HG03354 (cell line): Measurements from ENCODE around the gene CIRBP.
A peak's percentile ranks its signal among the peaks of the same experiment; 100 is the strongest.

ENCODE experiments used
- ATAC-seq: cut with Tn5 transposase; IDR thresholded peaks from one replicate; pipeline ENCODE4 v1.9.1; 2021; ENCODE audit warnings: mild to moderate bottlenecking; ENCODE audit not compliant: unreplicated experiment, poor library complexity, severe bottlenecking

The CIRBP gene

GRCh38 chr19:1275260-1275975 is 6.3 kb downstream of the CIRBP start, which contains the start of gene FAM174C:
Gene FAM174C, plus strand, starts transcription at chr19:1275530. Its CDS starts 20 bp downstream, at chr19:1275550.
- peak; percentile 78 for ATAC-seq

GRCh38 chr19:1275976-1276627 is 7.0 kb downstream of the CIRBP start:
- ATAC-seq, result no peak

GRCh38 chr19:1276628-1277022 is 7.5 kb downstream of the CIRBP start:
- no peak for ATAC-seq

GRCh38 chr19:1277061-1277460 is 7.9 kb downstream of the CIRBP start:
- no peak for ATAC-seq

- ATAC-seq, result no peak
Observed at GRCh38 chr19:1278074-1278473, 8.9 kb downstream of the CIRBP start.

- no peak for ATAC-seq
Observed at GRCh38 chr19:1278713-1279660, 9.9 kb downstream of the CIRBP start.

- ATAC-seq, result no peak
Observed at GRCh38 chr19:1279782-1280341, 10.7 kb downstream of the CIRBP start.

- no peak for ATAC-seq
Observed at GRCh38 chr19:1280636-1281568, 11.8 kb downstream of the CIRBP start.

GRCh38 chr19:1281569-1282287 is 12.6 kb downstream of the CIRBP start:
- ATAC-seq, result no peak

GRCh38 chr19:1282588-1283206 is 13.6 kb downstream of the CIRBP start:
- ATAC-seq, result no peak

- ATAC-seq, result no peak
Observed at GRCh38 chr19:1283207-1283916, 14.2 kb downstream of the CIRBP start.

GRCh38 chr19:1283917-1284292 is 14.8 kb downstream of the CIRBP start:
- no peak for ATAC-seq

GRCh38 chr19:1284293-1284978 is 15.3 kb downstream of the CIRBP start:
- ATAC-seq, result no peak

GRCh38 chr19:1284979-1285736 is 16.0 kb downstream of the CIRBP start:
- no peak for ATAC-seq

- ATAC-seq, result no peak
Observed at GRCh38 chr19:1285737-1286360, 16.7 kb downstream of the CIRBP start, which contains the start of gene EFNA2. Gene EFNA2, plus strand, starts transcription at chr19:1285873. Its CDS starts 296 bp downstream, at chr19:1286169.
